UCSD-AML1 (cell line): Measurements from ENCODE around the gene BMAL2.

Experiments
- DNase-seq: peaks from one replicate; lab custom pipeline; 2025; ENCODE audit not compliant: unreplicated experiment; lab: John Stamatoyannopoulos, UW

The BMAL2 gene, protein sequence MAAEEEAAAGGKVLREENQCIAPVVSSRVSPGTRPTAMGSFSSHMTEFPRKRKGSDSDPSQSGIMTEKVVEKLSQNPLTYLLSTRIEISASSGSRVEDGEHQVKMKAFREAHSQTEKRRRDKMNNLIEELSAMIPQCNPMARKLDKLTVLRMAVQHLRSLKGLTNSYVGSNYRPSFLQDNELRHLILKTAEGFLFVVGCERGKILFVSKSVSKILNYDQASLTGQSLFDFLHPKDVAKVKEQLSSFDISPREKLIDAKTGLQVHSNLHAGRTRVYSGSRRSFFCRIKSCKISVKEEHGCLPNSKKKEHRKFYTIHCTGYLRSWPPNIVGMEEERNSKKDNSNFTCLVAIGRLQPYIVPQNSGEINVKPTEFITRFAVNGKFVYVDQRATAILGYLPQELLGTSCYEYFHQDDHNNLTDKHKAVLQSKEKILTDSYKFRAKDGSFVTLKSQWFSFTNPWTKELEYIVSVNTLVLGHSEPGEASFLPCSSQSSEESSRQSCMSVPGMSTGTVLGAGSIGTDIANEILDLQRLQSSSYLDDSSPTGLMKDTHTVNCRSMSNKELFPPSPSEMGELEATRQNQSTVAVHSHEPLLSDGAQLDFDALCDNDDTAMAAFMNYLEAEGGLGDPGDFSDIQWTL

DNA sequence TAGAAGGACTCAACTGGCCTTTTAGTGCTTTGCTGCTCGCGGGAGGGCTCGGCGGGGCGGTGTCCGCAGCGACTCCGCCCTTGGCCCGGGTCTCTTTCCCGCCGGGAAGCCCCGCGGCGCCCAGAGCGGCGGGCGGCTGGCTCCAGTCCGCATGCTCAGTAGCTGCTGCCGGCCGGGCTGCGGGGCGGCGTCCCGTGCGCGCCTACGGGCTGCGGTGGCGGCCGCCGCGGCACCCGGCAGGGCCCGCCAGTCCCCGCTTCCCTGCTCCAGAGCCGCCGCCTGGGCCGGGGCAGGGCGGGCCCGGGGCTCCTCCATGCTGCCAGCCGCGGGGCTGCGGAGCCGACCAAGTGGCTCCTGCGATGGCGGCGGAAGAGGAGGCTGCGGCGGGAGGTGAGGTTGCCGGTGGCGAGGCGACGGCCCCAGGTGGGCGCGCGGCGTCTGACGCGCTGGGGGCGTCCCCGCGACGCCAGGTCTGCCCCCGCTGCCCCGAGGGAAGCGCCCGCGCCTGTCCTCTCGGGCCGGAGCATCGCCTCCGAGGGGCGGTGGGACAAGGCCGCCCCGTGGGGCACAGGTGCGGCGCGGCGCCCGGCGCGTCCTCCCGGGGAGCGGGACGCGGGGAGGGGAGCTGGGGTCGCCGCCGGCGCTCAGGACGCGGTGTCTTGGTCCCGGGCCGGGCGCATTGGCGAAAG is at the start of gene BMAL2:
Gene BMAL2 (plus strand): TSS at position 123 of the 689 bp plus-strand sequence. CDS start 237 bp downstream, at position 360.
- DNase-seq, result peak; percentile 59

- no peak for DNase-seq
These were observed 48.6 kb upstream of the BMAL2 start for GRCh38 chr12:27284021-27284420.

- no peak for DNase-seq
These were observed 47.9 kb upstream of the BMAL2 start for GRCh38 chr12:27284751-27285150.

DNA sequence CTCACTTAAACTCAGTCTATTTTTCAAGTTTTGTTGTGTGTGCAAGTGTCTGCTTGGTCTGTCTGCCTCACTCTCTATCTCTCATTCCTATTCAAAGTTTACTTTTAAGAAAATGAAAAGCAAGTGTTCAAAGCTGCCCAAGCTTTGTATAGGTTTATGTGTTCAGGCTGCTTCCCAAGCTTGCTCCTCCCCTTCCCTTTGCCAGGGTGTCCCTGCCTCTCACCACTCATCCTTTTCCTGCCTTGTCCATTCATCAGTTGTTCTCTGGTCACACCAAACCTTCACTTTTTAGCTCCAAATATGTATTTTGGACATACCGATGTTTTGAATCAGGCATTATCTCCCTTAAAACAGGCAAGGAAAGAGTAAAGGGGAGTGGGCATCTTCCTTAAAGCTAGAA is 47.2 kb upstream of the BMAL2 start:
- no peak for DNase-seq

- DNase-seq, result no peak
These were observed 43.2 kb upstream of the BMAL2 start for GRCh38 chr12:27289414-27289813.

DNA sequence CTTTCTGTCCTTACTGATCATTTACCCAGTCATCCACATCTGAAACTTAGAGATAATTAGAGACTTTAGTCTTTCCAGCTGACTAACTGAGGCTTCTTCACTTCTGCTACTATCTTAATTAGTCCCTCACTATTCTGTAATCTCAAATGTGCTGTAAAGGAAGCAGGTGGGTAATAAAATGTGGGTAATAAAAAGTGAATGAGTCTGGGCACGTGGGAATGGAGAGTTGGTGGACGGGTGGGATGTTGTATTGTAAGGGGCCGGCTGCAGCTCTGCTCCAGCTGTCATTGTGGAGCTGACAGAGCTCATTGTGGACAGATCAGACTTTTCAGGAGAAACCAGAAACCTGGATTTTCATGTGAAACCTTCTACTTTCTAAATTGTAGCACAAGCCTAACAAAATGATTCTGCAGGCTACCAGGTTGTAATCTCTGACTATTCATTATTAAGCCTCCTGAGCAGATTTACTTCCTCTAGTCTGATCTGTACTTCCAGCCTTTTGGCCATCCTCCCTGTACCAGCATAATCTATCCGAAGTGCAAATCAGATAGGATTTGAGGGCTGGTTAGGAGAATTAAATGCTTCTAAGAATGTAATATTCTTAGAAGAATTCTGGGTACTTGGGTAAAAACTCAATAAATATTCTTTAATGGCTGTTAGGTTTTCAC is 42.0 kb upstream of the BMAL2 start:
- DNase-seq, result no peak

GRCh38 chr12:27291862-27292261 is 40.8 kb upstream of the BMAL2 start:
- no peak for DNase-seq

- no peak for DNase-seq
These were observed 39.9 kb upstream of the BMAL2 start for GRCh38 chr12:27292718-27293117.

GRCh38 chr12:27293463-27293862 is 39.2 kb upstream of the BMAL2 start:
- DNase-seq, result no peak

- no peak for DNase-seq
These were observed 36.0 kb upstream of the BMAL2 start for GRCh38 chr12:27296674-27297073.

DNA sequence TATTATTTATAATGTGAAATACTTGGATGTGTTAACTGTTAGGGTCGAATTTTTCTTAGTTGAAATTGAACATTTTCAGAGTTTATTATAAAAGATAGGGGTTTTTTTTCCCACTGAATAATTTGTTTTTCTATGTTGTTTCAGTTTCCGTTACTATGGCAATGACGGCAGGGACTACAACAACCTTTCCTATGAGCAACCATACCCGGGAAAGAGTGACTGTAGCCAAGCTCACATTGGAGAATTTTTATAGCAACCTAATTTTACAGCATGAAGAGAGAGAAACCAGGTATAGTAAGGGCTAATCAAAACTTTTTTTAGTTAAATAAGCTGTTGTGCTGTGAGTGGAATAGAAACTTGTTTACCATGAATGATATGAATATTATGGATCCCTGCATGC is 35.1 kb upstream of the BMAL2 start:
- no peak for DNase-seq

DNA sequence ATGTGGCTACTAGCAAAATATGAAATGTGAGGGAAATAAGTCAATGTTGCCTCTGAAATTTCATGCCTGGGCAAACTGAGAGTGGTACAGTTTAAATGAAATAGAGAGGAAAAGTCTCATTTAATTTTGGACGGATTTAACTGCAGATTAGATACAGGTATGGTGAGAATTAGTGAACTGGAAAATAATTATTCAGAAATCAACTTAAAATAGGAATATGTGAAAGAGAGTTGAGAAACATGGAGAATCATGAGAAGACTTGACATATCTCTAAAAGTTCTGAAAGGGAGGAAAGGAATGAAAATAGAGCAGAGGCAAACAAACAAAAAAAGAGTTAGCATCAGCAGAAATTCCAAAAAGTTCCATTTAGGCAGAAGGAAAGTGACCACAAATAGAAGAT is 33.5 kb upstream of the BMAL2 start:
- DNase-seq, result no peak

DNA sequence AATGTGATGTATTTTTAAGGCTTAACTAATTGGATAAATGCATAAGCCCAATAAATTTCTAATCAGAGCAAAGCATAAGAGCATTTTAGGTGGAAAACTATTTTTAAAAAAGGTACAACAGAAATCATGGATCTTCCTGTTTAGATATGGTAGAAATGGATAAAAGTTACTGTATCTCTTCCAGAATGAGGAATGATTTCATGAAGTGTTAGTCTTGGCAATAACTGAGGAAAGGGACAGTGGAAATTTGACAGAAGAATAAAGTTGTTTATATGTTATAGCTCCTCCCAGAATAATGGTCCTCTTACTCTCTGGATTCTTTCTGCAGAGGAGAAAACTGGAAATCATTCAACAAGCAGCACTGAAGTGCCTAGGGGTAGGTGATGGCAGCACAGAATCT is 32.4 kb upstream of the BMAL2 start:
- DNase-seq, result no peak

DNA sequence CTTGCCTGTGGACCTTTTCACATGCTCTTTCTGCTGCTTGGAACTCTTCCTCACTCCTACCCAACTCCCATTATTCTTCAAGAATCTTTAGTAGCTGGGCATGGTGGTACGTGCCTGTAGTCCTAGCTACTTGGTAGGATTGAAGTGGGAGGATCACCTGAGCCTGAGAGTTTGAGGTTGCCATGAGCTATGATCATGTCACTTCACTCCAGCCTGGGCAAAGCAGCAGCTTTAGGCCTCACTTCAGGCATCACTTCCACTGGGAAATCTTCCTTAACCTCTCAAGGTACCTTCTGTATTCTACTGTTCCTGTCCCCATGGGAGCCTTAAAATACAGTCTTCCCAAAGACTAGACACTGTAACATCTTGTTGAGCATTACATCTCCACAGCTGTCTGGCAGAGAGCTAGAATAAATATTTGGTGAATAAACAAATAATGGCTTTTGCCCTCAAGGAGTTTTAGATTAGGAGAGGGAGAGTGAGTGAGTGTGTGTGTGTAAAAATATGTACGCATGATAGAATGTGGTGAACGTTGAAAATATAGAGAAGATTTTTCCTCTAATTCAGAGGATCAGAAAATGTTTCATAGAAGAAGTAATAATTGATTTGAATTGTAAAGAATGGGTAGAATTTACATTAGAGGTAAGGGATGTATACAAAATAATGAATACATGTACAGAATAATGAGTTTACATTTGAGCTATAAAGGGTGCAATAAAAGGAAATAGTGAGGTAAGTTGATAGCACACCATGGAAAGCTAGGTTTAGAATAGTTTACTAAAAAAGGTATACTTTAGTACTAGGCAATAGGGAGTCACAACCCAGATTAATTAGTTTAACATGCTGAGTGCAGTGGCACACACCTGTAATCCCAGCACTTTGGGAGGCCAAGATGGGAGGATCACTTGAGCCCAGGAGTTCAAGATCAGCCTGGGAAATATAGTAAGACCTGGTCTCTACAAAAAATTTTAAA is 29.2 kb upstream of the BMAL2 start:
- no peak for DNase-seq

DNA sequence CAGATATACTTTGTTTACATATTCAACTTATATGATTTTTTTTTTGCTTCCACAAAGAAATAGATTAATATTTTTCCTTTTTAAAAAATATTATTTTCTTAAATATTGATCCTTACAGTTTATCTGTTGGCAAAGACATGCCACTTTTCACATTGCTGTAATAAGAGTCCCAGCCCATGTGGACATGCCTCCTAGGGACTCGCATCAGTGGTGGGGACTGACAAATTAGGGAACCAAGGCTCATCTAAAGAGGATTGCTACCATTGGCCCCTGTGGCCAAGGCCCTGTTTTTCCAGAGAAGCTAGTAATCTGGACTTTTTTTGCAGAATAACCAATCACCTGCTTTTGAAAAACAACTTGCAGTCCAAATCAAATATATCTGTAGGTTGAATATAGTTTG is 27.8 kb upstream of the BMAL2 start:
- DNase-seq, result no peak

- no peak for DNase-seq
These were observed 26.8 kb upstream of the BMAL2 start for GRCh38 chr12:27305673-27306456.

DNA sequence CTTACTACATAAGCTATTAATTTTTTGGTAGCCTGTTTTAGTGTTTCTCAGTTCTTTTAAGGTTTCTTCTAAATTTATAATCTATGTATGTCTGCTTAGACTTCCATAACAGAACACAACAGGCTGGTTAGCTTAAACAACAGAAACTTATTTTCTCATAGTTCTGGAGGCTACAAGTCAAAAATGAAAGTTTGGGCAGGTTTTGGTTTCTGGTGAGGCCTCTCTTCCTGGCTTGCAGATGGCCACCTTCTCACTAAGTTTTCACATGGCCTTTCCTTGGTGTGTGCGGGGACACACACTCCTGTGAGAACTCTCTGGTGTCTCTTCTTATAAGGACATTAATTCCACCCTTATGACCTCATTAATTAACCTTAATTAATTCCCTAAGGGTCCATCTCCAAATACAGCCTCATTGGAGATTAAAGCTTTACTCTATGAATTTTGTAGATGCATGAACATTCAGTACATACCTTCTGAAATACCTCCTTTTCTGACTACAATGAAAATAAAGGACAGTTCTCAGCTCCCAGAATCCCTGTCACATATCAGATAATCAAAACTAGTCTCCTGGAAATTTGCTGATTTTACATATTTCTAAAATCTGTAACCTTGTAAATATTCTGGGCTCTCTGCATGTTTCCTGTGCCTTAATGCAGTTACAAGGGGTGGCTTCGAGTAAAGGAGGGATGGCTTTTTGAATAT is 23.2 kb upstream of the BMAL2 start:
- DNase-seq, result no peak

DNA sequence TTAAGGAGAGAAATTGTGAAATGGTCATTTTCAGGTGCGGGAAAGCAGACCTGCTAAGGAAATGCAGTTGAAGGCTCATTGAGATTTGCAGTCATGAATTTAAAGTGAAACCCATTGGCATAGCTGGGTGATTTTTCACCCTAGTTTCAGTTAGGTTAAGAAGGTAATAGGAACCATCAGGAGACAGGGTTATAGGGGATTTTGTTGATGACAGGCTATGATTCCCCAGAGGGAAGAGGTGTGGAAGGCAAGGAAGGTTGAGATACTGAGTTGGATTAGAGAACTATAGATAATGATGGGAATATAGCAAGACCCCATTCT is 22.7 kb upstream of the BMAL2 start:
- no peak for DNase-seq

DNA sequence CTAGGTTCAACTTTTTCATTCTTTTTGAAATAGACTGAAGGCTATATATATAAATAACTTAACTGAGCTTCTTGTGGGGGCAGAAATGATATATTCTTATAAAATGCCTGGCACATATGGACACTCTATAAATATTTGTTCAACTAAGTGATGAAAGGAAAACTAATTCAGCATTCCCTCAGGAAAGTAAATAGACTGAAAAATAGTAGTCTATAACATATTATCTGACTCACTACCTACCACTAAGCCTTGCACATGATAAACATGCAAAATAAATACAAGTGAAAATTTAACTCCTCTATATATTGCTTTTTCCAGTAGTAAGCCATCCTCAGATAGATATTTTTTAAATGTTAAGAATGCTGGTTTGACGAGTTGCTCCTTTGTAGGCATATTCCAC is 15.7 kb upstream of the BMAL2 start:
- no peak for DNase-seq
